HepG2 (cell line): ENCODE data around the gene HRH2. TPM values are rescaled to one million over a fixed set of nuclear protein-coding genes. Genes with fewer than 3 reads are reported as not detected.

Experiments
- ATAC-seq: fragments of 200-7000 bp; cut with Tn5 transposase; 3 replicates; pipeline ENCODE4 v1.9.1; 2020; ENCODE audit warnings: mild to moderate bottlenecking, moderate library complexity
- BruUV-seq: library from RNA; stranded (reverse); fragments of 400-500 nt; replicated peaks from 2 replicates; lab custom pipeline; 2021; lab: Mats Ljungman, UMichigan
- CTCF ChIA-PET: fragments of 300-600 bp; formaldehyde crosslinking; extraction: SDS; loops from one replicate; lab custom pipeline; 2021; ENCODE audit warnings: low total read pairs, inconsistent platforms, low intra/inter-chr PET ratio; lab: Yijun Ruan, JAX
- POLR2A ChIA-PET: fragments of 350-600 bp; sonication (Branson Sonifier 250); formaldehyde crosslinking; loops from one replicate; lab custom pipeline; 2020; ENCODE audit warnings: antibody characterized with exemption, inconsistent platforms; lab: Yijun Ruan, JAX
- DNase-seq: peaks from one replicate; pipeline ENCODE4 v3.0.0-alpha.2; 2015; ENCODE audit warnings: low spot score
- FAIRE-seq: peaks from 3 replicates; lab custom pipeline; 2011; peaks lifted over from hg19 to GRCh38; lab: Jason Lieb, UNC
- H2AFZ ChIP-seq: one replicate; pipeline ENCODE4 v1.6.1; 2011; ENCODE audit warnings: low read length, inconsistent platforms
- H3K27ac ChIP-seq: fragments of 300-600 bp; 3 replicates; pipeline ENCODE4 v1.8.0; 2011; ENCODE audit warnings: mixed run types, mild to moderate bottlenecking, mixed read lengths, low read length, inconsistent platforms; ENCODE audit not compliant: insufficient read depth; ENCODE audit errors: extremely low read length
- H3K27me3 ChIP-seq, 2 experiments: fragments of 200-600 bp in 1 of 2; 2 replicates in 1 of 2; 3 replicates in 1 of 2; pipeline versions ENCODE4 v1.6.0 to v1.8.0; 2011; ENCODE audit warnings: low read length in 2 of 2, mild to moderate bottlenecking in 2 of 2, moderate library complexity in 2 of 2, inconsistent platforms in 1 of 2; ENCODE audit not compliant: insufficient read depth in 2 of 2, control insufficient read depth in 1 of 2
- H3K36me3 ChIP-seq, 2 experiments: fragments of 200-600 bp in 1 of 2; replicated peaks in 1 of 2; 2 replicates in 1 of 2; 3 replicates in 1 of 2; pipeline versions ENCODE4 v1.5.1 to v1.8.0; 2011; ENCODE audit warnings: low read length in 2 of 2, inconsistent platforms in 1 of 2; ENCODE audit not compliant: insufficient read depth in 2 of 2, control insufficient read depth in 1 of 2
- H3K4me1 ChIP-seq: 2 replicates; pipeline ENCODE4 v1.5.1; 2012; ENCODE audit warnings: low read length, inconsistent platforms; ENCODE audit not compliant: insufficient read depth
- H3K4me2 ChIP-seq: 2 replicates; pipeline ENCODE4 v1.6.0; 2011; ENCODE audit warnings: low read depth, low read length, inconsistent platforms
- H3K4me3 ChIP-seq, 3 experiments: fragments of 200-600 bp in 1 of 3; sonication (generic), shearing (Covaris generic) in 1 of 3; replicated peaks in 1 of 3; 2 replicates each; pipeline ENCODE4 v1.5.1; 2011 to 2016; ENCODE audit warnings: low read length in 3 of 3, inconsistent platforms in 2 of 3, low read depth in 2 of 3, mild to moderate bottlenecking in 2 of 3, control low read depth in 1 of 3, mixed read lengths in 1 of 3; ENCODE audit not compliant: insufficient read depth in 1 of 3
- H3K79me2 ChIP-seq: one replicate; pipeline ENCODE4 v1.6.1; 2011; ENCODE audit warnings: low read length, inconsistent platforms; ENCODE audit not compliant: insufficient read depth
- H3K9ac ChIP-seq: 2 replicates; pipeline ENCODE4 v1.6.0; 2011; ENCODE audit warnings: mild to moderate bottlenecking, low read depth, low read length, inconsistent platforms; ENCODE audit not compliant: insufficient read depth
- H3K9me3 ChIP-seq: 2 replicates; pipeline ENCODE4 v1.5.1; 2012; ENCODE audit warnings: mild to moderate bottlenecking, low read length
- H4K20me1 ChIP-seq: 2 replicates; pipeline ENCODE4 v1.6.0; 2011; ENCODE audit warnings: inconsistent platforms, mild to moderate bottlenecking, low read length, moderate library complexity; ENCODE audit not compliant: insufficient read depth
- DNMT1 ChIP-seq: sonication (generic); formaldehyde crosslinking; IDR thresholded peaks from 2 replicates; pipeline ENCODE4 v1.5.1; 2020; ENCODE audit warnings: mild to moderate bottlenecking, missing genetic modification reagents
- EED ChIP-seq: sonication (generic); formaldehyde crosslinking; IDR thresholded peaks from 2 replicates; pipeline ENCODE4 v1.5.0; 2020; ENCODE audit warnings: mild to moderate bottlenecking, missing genetic modification reagents
- FOXJ3 ChIP-seq: sonication (generic); formaldehyde crosslinking; IDR thresholded peaks from 2 replicates; pipeline ENCODE4 v1.4.0; 2020; ENCODE audit warnings: missing genetic modification reagents, mild to moderate bottlenecking, borderline replicate concordance
- KDM3A ChIP-seq: IDR thresholded peaks from 2 replicates; pipeline ENCODE4 v1.6.1; 2018; ENCODE audit warnings: low read depth, missing compliant biosample characterization
- PAXIP1 ChIP-seq: sonication (generic); formaldehyde crosslinking; conservative IDR thresholded peaks from 2 replicates; pipeline ENCODE4 v1.4.0; 2020; ENCODE audit warnings: mild to moderate bottlenecking, missing genetic modification reagents, moderate library complexity
- PRPF4 ChIP-seq: fragments of 200-400 bp; formaldehyde crosslinking; IDR thresholded peaks from 2 replicates; pipeline ENCODE4 v1.6.1; 2016; ENCODE audit warnings: low read length, low read depth; ENCODE audit not compliant: poor library complexity, severe bottlenecking
- SMAD3 ChIP-seq: sonication (generic); formaldehyde crosslinking; IDR thresholded peaks from 2 replicates; pipeline ENCODE4 v1.4.0; 2020; ENCODE audit warnings: missing genetic modification reagents
- TOE1 ChIP-seq: sonication (generic); formaldehyde crosslinking; IDR thresholded peaks from 2 replicates; pipeline ENCODE4 v1.4.0; 2020; ENCODE audit warnings: mild to moderate bottlenecking, missing genetic modification reagents
- ZNF496 ChIP-seq: sonication (generic); formaldehyde crosslinking; IDR thresholded peaks from 2 replicates; pipeline ENCODE4 v1.8.1; 2023; ENCODE audit warnings: mild to moderate bottlenecking, moderate library complexity, missing genetic modification reagents; ENCODE audit not compliant: insufficient replicate concordance
- ZSCAN21 ChIP-seq: sonication (generic); formaldehyde crosslinking; IDR thresholded peaks from 2 replicates; pipeline ENCODE4 v1.8.0; 2022; ENCODE audit warnings: mild to moderate bottlenecking, missing genetic modification reagents, moderate library complexity, borderline replicate concordance
- WGBS: methylation state at CpG from one replicate; pipeline ENCODE4 v1.1.6; 2017; ENCODE audit warnings: low lambda C conversion rate; 5-methylcytosine and 5-hydroxymethylcytosine counted together
- in situ Hi-C: cut with HindIII; loops from 2 replicates; pipeline ENCODE4 v1.10.0; 2017; ENCODE audit warnings: low pct_unique_long_range_greater_than_20kb; ENCODE audit not compliant: extremely low pct_ligation_motif_present
- intact Hi-C: fragments of 100-400 bp; cut with micrococcal nuclease; formaldehyde crosslinking; loops from one replicate; pipeline ENCODE4 v1.10.0; 2022; ENCODE audit not compliant: unreplicated experiment
- polyA plus RNA-seq, 8 experiments: library from polyadenylated mRNA; depleted of rRNA in 3 of 8; stranded (reverse) in 7 of 8; unstranded in 1 of 8; fragments of >200 nt; fragmentation: Illumina TruSeq in 4 of 8; extraction: Trizol in 4 of 8; gene quantifications; 2 replicates each; pipeline versions ENCODE4 v1.2.1 to v1.2.3, GENCODE V29; 2011 to 2016; ENCODE audit warnings: low read depth in 4 of 8, missing spikeins in 1 of 8, mixed read lengths in 1 of 8; ENCODE audit not compliant: insufficient read depth in 1 of 8
- total RNA-seq, 5 experiments: library from RNA; depleted of rRNA; stranded (reverse); fragments of >200 nt; fragmentation: Illumina TruSeq; extraction: Trizol; gene quantifications; 2 replicates each; pipeline ENCODE4 v1.2.3, GENCODE V29; 2016; ENCODE audit warnings: low read depth in 1 of 5
- TF ChIP-seq, protein P1 (sequence below): sonication (generic); formaldehyde crosslinking; IDR thresholded peaks from 2 replicates; pipeline ENCODE4 v1.8.1; 2023; ENCODE audit warnings: mild to moderate bottlenecking, inconsistent platforms, moderate library complexity, missing genetic modification reagents, borderline replicate concordance
- TF ChIP-seq, protein P2 (sequence below): sonication (generic); formaldehyde crosslinking; conservative IDR thresholded peaks from 2 replicates; pipeline ENCODE4 v1.8.0; 2022; ENCODE audit warnings: low read depth, missing genetic modification reagents

Gene HRH2
- total and polyA plus RNA-seq, 2 of the 13 experiments (the other 11 are each of a cell fraction or from before 2014, with no cell fraction given), result not detected

- BruUV-seq, result no TSS peak
- Histone ChIP-seq H3K4me2 (no peak overlapping the region), H3K79me2 (no peaks in the 10 kb centered on the region), H2AFZ (no peak overlapping the region), H3K9ac (no peak overlapping the region), H3K9me3 (0 out of 2 replicates have a peak, but pooled peaks cover 4% of the 10 kb centered on the region), H4K20me1 (no peaks in the 10 kb centered on the region), H3K27ac (no peak overlapping the region), H3K36me3 (no peaks in the 10 kb centered on the region), H3K4me3 (no peak overlapping the region), H3K27me3 (peaks cover 0 to 9% of the 10 kb centered on the region in 2 experiments; a peak in 1 of 5 replicates), H3K4me1 (no peaks in the 10 kb centered on the region)
- POLR2A ChIA-PET, result no interaction called here
- WGBS, result no CpG with 5 or more reads among the region's 4 CpGs
- TF ChIP-seq FOXJ3 (no peak), ZNF496 (CRISPR knock-in tag) (no peak), KDM3A (CRISPR knock-in tag) (no peak), PRPF4 (no peak), TOE1 (no peak)
- FAIRE-seq (no peak), DNase-seq (no peak), ATAC-seq (no peak)
- intact Hi-C loops, result no loop called here
- in situ Hi-C loops, result loop anchor here (25.0 kb wide), 1 partner anchor 851 kb away; no protein-coding TSS in a partner anchor
- CTCF ChIA-PET, result no interaction called here
Observed at GRCh38 chr5:175736652-175737051, 78.8 kb downstream of the HRH2 start.

DNA sequence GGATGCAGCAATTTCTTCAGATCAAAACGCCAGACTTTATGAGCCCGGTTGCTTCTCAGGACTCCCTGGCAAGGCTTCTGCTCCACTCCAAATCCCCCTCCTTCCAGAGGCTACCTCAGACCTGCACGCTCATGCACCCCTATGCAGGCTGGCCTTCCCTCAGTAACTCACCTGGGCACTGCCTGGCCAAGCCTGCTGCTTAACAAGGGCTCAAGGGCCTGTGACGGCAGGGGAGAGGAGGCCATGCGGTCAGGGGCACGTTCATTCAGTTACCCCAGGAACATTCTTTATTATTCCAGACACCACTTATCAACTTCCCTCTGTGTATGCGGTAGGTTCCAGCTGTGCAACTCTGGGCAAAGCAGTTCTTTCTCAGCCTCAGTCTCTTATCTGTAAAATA is 79.6 kb downstream of the HRH2 start:
- no peak for ATAC-seq
- Histone ChIP-seq H2AFZ (no peak overlapping the region), H4K20me1 (no peaks in the 10 kb centered on the region), H3K4me3 (no peak overlapping the region), H3K4me1 (no peaks in the 10 kb centered on the region), H3K27ac (no peak overlapping the region), H3K9ac (no peak overlapping the region), H3K36me3 (no peaks in the 10 kb centered on the region), H3K27me3 (peaks cover 0 to 9% of the 10 kb centered on the region in 2 experiments; a peak in 1 of 5 replicates), H3K4me2 (no peak overlapping the region), H3K9me3 (0 out of 2 replicates have a peak, but pooled peaks cover 4% of the 10 kb centered on the region), H3K79me2 (no peaks in the 10 kb centered on the region)
- in situ Hi-C loops, result loop anchor here (25.0 kb wide), 1 partner anchor 850 kb away; no protein-coding TSS in a partner anchor
- no peak for FAIRE-seq
- no peak for DNase-seq
- ChIA-PET POLR2A (no interaction called here), CTCF (no interaction called here)
- intact Hi-C loops, result no loop called here
- WGBS, result 56% methylated on average over 7 of the region's 7 CpGs
- BruUV-seq, result no TSS peak
- TF ChIP-seq, protein P1, sequence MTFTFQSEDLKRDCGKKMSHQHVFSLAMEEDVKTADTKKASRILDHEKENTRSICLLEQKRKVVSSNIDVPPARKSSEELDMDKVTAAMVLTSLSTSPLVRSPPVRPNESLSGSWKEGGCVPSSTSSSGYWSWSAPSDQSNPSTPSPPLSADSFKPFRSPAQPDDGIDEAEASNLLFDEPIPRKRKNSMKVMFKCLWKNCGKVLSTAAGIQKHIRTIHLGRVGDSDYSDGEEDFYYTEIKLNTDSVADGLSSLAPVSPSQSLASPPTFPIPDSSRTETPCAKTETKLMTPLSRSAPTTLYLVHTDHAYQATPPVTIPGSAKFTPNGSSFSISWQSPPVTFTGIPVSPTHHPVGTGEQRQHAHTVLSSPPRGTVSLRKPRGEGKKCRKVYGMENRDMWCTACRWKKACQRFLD (CRISPR knock-in tag), result no peak
- TF ChIP-seq DNMT1 (CRISPR knock-in tag) (no peak), PAXIP1 (no peak), ZSCAN21 (CRISPR knock-in tag) (no peak), SMAD3 (CRISPR knock-in tag) (no peak), EED (CRISPR knock-in tag) (no peak)
- TF ChIP-seq, protein P2, sequence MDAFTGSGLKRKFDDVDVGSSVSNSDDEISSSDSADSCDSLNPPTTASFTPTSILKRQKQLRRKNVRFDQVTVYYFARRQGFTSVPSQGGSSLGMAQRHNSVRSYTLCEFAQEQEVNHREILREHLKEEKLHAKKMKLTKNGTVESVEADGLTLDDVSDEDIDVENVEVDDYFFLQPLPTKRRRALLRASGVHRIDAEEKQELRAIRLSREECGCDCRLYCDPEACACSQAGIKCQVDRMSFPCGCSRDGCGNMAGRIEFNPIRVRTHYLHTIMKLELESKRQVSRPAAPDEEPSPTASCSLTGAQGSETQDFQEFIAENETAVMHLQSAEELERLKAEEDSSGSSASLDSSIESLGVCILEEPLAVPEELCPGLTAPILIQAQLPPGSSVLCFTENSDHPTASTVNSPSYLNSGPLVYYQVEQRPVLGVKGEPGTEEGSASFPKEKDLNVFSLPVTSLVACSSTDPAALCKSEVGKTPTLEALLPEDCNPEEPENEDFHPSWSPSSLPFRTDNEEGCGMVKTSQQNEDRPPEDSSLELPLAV (CRISPR knock-in tag), result no peak
